ENCODE measurements around the gene ENTPD6.

DNA sequence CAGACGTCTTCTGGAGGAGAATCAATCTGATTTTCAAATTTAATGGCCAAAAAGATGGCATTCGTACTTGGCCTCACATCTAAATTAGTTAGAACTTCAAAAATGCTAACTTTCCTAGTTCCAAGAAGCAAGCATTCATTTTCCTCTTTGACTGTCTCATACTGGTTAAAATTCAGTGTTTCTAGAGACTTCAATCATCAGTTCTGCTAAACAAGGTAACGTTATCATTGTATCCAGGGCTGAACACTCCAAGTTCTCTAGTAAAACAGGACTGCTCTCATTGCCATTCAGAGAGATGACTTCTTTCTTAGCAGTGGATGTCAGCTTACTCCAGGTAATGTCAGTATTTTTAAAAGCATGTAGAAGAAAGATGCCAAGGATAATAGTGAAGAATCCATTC lies 34.6 kb upstream of the ENTPD6 start:
- TF ChIP-seq POLR2A (IDR thresholded peaks at IDR 0.05; ENCODE audit: low read depth, low read length): no peak
- no peak for TF ChIP-seq CTCF (conservative IDR thresholded peaks at IDR 0.05; ENCODE audit: low read depth, low read length)
- no peak for TF ChIP-seq CEBPB (IDR thresholded peaks at IDR 0.05; ENCODE audit: low read depth, low read length)
- TF ChIP-seq RCOR1 (IDR thresholded peaks at IDR 0.05; ENCODE audit: insufficient replicate concordance, low read length): no peak
- no peak for TF ChIP-seq USF2 (IDR thresholded peaks at IDR 0.05; ENCODE audit: low read depth, low read length)
- no peak for TF ChIP-seq NFE2L2 (IDR thresholded peaks at IDR 0.05; ENCODE audit: low read depth, low read length)
- TF ChIP-seq MAZ (IDR thresholded peaks at IDR 0.05; ENCODE audit: borderline replicate concordance, low read depth, low read length): no peak
- no peak for TF ChIP-seq RAD21 (IDR thresholded peaks at IDR 0.05; ENCODE audit: low read length)
- no peak for TF ChIP-seq MXI1 (IDR thresholded peaks at IDR 0.05; ENCODE audit: borderline replicate concordance, low read depth, low read length)
- no peak for TF ChIP-seq RFX5 (IDR thresholded peaks at IDR 0.05; ENCODE audit: low read depth, low read length)

Data from IMR-90 (cell line).